GM12874 (cell line): ENCODE measurements around the gene KCTD16.

ENCODE experiments used
- CTCF ChIP-seq: IDR thresholded peaks from 2 replicates; pipeline ENCODE4 v1.5.1; 2011; ENCODE audit warnings: low read depth, mild to moderate bottlenecking, control low read depth, low read length, moderate library complexity; ENCODE audit not compliant: insufficient read depth

Gene KCTD16

DNA sequence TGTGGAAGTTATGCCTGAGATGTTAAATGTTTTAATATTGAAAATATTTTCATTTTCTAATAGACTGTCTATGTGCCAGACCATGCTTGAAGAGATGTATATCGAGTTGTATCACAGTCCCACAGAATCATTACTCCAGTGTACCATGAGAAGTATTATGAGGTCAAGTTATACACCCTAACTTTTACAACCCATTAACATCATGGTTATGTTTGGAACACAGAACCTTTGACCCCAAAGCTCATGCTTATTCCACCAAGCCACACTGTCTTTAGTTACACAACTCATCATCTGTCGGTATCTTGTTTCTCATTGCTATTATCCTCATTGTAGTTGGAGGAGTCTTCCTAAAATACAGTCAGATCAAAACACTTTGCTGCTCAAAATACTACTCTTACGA, 248.0 kb downstream of the KCTD16 start:
- TF ChIP-seq CTCF: no peak

GRCh38 chr5:144421411-144421810, 250.7 kb downstream of the KCTD16 start:
- TF ChIP-seq CTCF: no peak

GRCh38 chr5:144422018-144422727, 251.5 kb downstream of the KCTD16 start:
- no peak for TF ChIP-seq CTCF

GRCh38 chr5:144427866-144428265, 257.2 kb downstream of the KCTD16 start:
- TF ChIP-seq CTCF: no peak

GRCh38 chr5:144428326-144428725, 257.7 kb downstream of the KCTD16 start:
- no peak for TF ChIP-seq CTCF

- TF ChIP-seq CTCF: no peak
These were observed 258.7 kb downstream of the KCTD16 start for GRCh38 chr5:144429405-144429804.

- no peak for TF ChIP-seq CTCF
These were observed 259.2 kb downstream of the KCTD16 start for GRCh38 chr5:144429905-144430304.
